HG03571 (cell line): ENCODE data around the gene PLSCR4.
"Not testable (repeated sequence)": the region's sequence is repeated elsewhere in the genome, so short reads cannot be mapped to it uniquely, and the experiment has no call there.

Source experiments
- ATAC-seq: cut with Tn5 transposase; IDR thresholded peaks from one replicate; pipeline ENCODE4 v1.9.1; 2021; ENCODE audit not compliant: unreplicated experiment

PLSCR4 gene

GRCh38 chr3:146250449-146251382, at the start of gene PLSCR4:
Gene PLSCR4, minus strand, starts transcription at chr3:146251105. Its CDS starts 29,034 bp downstream, at chr3:146222071.
- ATAC-seq, result no peak

GRCh38 chr3:146293401-146293800, 42.5 kb upstream of the PLSCR4 start:
- not testable (repeated sequence) for ATAC-seq

GRCh38 chr3:146283781-146284445, 33.0 kb upstream of the PLSCR4 start:
- ATAC-seq, result no peak

- ATAC-seq, result no peak
These were observed 30.0 kb upstream of the PLSCR4 start for GRCh38 chr3:146280864-146281263.

GRCh38 chr3:146279951-146280350, 29.0 kb upstream of the PLSCR4 start:
- no peak for ATAC-seq

- no peak for ATAC-seq
These were observed 28.1 kb upstream of the PLSCR4 start for GRCh38 chr3:146279013-146279412.

- no peak for ATAC-seq
These were observed 27.2 kb upstream of the PLSCR4 start for GRCh38 chr3:146277953-146278631.

- ATAC-seq, result no peak
These were observed 24.6 kb upstream of the PLSCR4 start for GRCh38 chr3:146275476-146275875.

GRCh38 chr3:146274833-146275232, 23.9 kb upstream of the PLSCR4 start:
- ATAC-seq, result no peak

GRCh38 chr3:146273721-146274407, 23.0 kb upstream of the PLSCR4 start:
- no peak for ATAC-seq

- ATAC-seq, result no peak
These were observed 20.3 kb upstream of the PLSCR4 start for GRCh38 chr3:146271180-146271579.

GRCh38 chr3:146269271-146269670, 18.4 kb upstream of the PLSCR4 start:
- ATAC-seq, result no peak

GRCh38 chr3:146268535-146269219, 17.8 kb upstream of the PLSCR4 start:
- ATAC-seq, result no peak

- ATAC-seq, result no peak
These were observed 14.8 kb upstream of the PLSCR4 start for GRCh38 chr3:146265720-146266119.

GRCh38 chr3:146262371-146263110, 11.6 kb upstream of the PLSCR4 start:
- no peak for ATAC-seq

GRCh38 chr3:146259880-146260589, 9.1 kb upstream of the PLSCR4 start:
- ATAC-seq, result no peak

- no peak for ATAC-seq
These were observed 6.1 kb upstream of the PLSCR4 start for GRCh38 chr3:146256851-146257486.

GRCh38 chr3:146252445-146252844, 1.5 kb upstream of the PLSCR4 start:
- not testable (repeated sequence) for ATAC-seq

- ATAC-seq, result no peak
These were observed 984 bp downstream of the PLSCR4 start for GRCh38 chr3:146249921-146250320.
